Measurements from ENCODE around the gene MARCHF10. TPM values are rescaled to one million over a fixed set of nuclear protein-coding genes. Genes with fewer than 3 reads are reported as not detected.
A peak's percentile ranks its signal among the peaks of the same experiment; 100 is the strongest.

Gene MARCHF10
- total RNA-seq, 1 experiment from 2014 or later: not detected

GRCh38 chr17:62660629-62661118 lies 147.4 kb downstream of the MARCHF10 start:
- no peak for DNase-seq (ENCODE audit: low read depth)

DNA sequence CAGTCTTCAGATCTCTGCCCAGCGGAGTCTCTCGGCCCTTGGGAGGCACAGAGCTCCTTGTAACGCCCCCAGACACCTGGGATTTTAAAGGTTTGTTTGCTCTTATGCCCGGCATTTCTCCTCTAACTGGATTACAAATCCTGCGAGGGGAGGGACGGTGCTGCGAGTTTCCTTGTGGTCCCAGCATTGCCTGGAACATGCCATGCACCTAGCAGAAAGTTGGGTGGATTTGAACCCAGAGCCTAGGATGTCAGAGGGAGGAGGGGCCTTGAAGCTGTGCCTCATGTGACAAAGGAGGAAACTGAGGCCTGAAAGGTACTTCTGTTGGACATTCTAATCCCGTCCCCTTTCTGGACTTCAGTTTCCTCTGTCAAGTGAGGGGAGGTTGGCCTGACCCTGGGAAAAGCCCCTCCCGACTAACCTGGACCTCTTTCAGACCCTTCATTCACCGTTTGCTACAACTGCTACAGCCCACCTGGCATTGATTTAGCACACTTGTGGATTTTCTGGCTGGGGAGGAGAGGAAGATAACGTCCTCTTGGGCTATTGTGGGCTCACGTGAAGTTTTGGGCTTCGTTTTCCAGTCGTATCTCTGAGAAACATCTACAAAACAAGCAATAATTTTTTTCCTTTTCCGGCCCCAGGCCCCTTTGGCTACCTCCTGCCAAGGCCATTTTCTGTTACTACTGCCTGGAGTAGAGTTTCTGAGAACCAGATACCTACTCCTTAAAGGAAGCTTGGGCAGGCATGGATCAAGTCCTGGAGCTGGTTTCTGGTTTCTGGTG lies 149.8 kb downstream of the MARCHF10 start:
- no peak for DNase-seq (ENCODE audit: low read depth)

GRCh38 chr17:62657690-62658089 lies 150.4 kb downstream of the MARCHF10 start:
- DNase-seq (ENCODE audit: low read depth): no peak

DNA sequence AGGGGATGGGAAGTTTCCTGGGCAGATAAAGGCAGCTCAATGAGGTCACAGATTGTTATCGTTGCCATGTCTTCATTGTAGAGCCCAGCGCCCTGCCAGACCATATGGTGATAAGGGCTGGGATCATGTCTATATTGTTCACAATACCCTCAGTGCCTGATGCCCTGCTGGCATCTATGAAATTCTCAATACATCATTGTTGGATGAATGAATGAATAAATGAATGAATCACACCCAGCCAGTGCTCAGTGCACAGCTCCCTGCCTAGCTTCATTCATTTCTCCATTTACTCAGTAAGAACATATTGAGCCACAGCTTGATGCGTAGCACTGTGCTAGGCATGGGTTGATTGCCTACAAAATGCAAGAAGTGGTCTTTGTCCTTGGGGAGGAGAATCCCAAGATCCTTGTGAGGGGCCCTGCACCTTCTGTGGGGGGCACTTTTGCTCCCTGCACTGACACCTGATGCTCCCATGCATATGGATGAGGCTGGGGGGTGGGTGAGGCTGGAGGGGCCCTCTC lies 150.9 kb downstream of the MARCHF10 start:
- DNase-seq (ENCODE audit: low read depth): no peak

GRCh38 chr17:62656446-62656845 lies 151.7 kb downstream of the MARCHF10 start:
- peak; percentile 14 for DNase-seq (ENCODE audit: low read depth)

DNA sequence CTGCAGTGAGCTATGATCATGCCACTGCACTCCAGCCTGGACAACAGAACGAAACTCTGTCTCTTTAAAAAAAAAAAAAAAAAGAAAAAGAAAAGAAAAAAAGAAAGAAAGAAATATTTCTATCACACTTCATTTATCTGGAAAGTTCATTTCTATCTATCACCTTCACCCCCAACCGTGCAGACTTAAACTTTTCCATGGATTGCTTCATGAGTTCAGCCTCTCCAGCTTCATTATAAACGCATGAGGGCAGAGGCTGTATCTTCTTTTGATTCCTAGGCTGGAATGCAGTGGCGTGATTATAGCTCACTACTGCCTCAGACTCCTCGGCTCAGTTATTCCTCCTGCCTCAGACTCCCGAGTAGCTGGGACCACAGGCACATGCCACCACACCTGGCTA lies 152.5 kb downstream of the MARCHF10 start:
- DNase-seq (ENCODE audit: low read depth): no peak

- DNase-seq (ENCODE audit: low read depth): peak; percentile 94
Measured at GRCh38 chr17:62653826-62654761, 154.0 kb downstream of the MARCHF10 start.

- DNase-seq (ENCODE audit: low read depth): peak; percentile 89
Measured at GRCh38 chr17:62653002-62653825, 154.9 kb downstream of the MARCHF10 start.

DNA sequence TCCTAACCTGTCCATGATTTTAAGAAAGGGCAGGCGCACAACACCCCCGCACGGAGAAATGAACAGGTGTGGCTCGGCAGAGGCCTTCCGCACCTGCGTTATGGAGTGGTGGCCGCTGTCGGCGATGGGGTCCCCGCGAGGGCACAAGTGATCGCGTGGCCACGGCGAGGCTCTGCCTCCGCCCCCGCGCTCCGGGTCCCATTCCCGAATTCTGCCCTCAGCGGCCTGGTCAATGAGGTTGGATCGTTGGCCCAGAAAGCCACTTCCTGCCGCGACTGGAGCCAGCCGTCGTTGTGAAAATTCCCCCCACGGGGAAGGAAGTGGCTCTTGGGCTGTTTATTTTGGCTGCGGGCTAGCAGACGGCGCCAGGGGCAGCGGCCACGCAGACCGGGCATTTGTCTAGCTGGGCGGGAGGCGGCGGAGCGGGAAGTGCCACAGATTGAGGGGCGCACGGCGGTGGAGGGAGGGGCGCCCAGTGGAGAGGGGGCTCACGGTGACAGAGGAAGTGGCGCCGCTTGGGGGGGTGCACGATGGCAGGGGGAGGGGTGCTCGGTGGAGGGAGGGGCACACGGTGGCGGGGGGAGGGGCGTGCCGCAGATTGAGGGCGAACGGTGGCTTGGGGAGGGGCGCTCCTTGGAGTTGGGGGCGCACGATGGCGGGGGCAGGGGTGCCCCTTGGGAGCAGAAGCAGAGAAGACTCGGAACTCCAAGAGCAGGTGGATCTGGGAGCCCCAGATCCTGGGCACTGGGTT lies 155.7 kb downstream of the MARCHF10 start:
- peak; percentile 91 for DNase-seq (ENCODE audit: low read depth)

Other genes with a start within 250 kb of the MARCHF10 start
- gene MRC2, start 180.6 kb downstream of the MARCHF10 start, total RNA-seq (2014; rRNA removed; shearing (Covaris generic)): 124 and 152 TPM in 2 replicates
- gene TANC2, start 157.9 kb upstream of the MARCHF10 start, total RNA-seq (2014; rRNA removed; shearing (Covaris generic)): 6.0 TPM in 2 replicates

All from RPMI7951 (cell line).